HepG2 (cell line): ENCODE measurements around the gene PFKFB4. TPM values are rescaled to one million over a fixed set of nuclear protein-coding genes. Genes with fewer than 3 reads are reported as not detected.
A peak's percentile ranks its signal among the peaks of the same experiment; 100 is the strongest.

Source experiments
- CHD4 ChIP-seq: fragments of 200-600 bp; sonication (generic); IDR thresholded peaks from 2 replicates; pipeline ENCODE4 v1.7.0; 2017; ENCODE audit warnings: mild to moderate bottlenecking, low read length, borderline replicate concordance
- HDAC1 ChIP-seq: sonication (generic); formaldehyde crosslinking; IDR thresholded peaks from 2 replicates; pipeline ENCODE4 v1.5.1; 2020; ENCODE audit warnings: mild to moderate bottlenecking, missing genetic modification reagents
- IRF2 ChIP-seq: IDR thresholded peaks from 2 replicates; pipeline ENCODE4 v1.6.1; 2018; ENCODE audit warnings: missing genetic modification reagents, missing compliant biosample characterization
- JDP2 ChIP-seq: sonication (generic); formaldehyde crosslinking; IDR thresholded peaks from 2 replicates; pipeline ENCODE4 v1.8.1; 2022; ENCODE audit warnings: missing genetic modification reagents, borderline replicate concordance
- MTA3 ChIP-seq: sonication (generic); formaldehyde crosslinking; IDR thresholded peaks from 2 replicates; pipeline ENCODE4 v1.4.0; 2020; ENCODE audit warnings: missing genetic modification reagents
- MZF1 ChIP-seq: sonication (generic); formaldehyde crosslinking; IDR thresholded peaks from 2 replicates; pipeline ENCODE4 v1.8.1; 2023; ENCODE audit warnings: mild to moderate bottlenecking, missing genetic modification reagents, borderline replicate concordance
- NR2F2 ChIP-seq: IDR thresholded peaks from 2 replicates; pipeline ENCODE4 v1.6.1; 2012; ENCODE audit warnings: low read depth, inconsistent platforms, borderline replicate concordance
- PTBP1 ChIP-seq: fragments of 200-400 bp; formaldehyde crosslinking; IDR thresholded peaks from 2 replicates; pipeline ENCODE4 v1.6.1; 2018; ENCODE audit warnings: low read length, low read depth; ENCODE audit not compliant: poor library complexity, severe bottlenecking
- SOX6 ChIP-seq, 2 experiments: fragments of 450-650 bp in 1 of 2; sonication (generic) in 1 of 2; formaldehyde crosslinking in 1 of 2; IDR thresholded peaks; 2 replicates each; pipeline versions ENCODE4 v1.4.0 to v1.6.1; 2017 to 2020; ENCODE audit warnings: antibody characterized with exemption in 1 of 2, mild to moderate bottlenecking in 1 of 2, missing genetic modification reagents in 1 of 2
- STAT5B ChIP-seq: sonication (generic); formaldehyde crosslinking; IDR thresholded peaks from 2 replicates; pipeline ENCODE4 v1.4.0; 2020; ENCODE audit warnings: missing genetic modification reagents
- ZMYM3 ChIP-seq: sonication (generic); formaldehyde crosslinking; IDR thresholded peaks from 2 replicates; pipeline ENCODE4 v1.5.1; 2020; ENCODE audit warnings: mild to moderate bottlenecking, missing genetic modification reagents
- ZNF225 ChIP-seq: sonication (generic); formaldehyde crosslinking; IDR thresholded peaks from 2 replicates; pipeline ENCODE4 v1.4.0; 2020; ENCODE audit warnings: mild to moderate bottlenecking, missing genetic modification reagents
- ZNF230 ChIP-seq: sonication (generic); formaldehyde crosslinking; IDR thresholded peaks from 2 replicates; pipeline ENCODE4 v1.4.0; 2020; ENCODE audit warnings: mild to moderate bottlenecking, missing genetic modification reagents
- ZNF292 ChIP-seq: sonication (generic); formaldehyde crosslinking; IDR thresholded peaks from 2 replicates; pipeline ENCODE4 v1.8.1; 2022; ENCODE audit warnings: mild to moderate bottlenecking, low read depth, missing genetic modification reagents, borderline replicate concordance
- ZNF350 ChIP-seq: sonication (generic); formaldehyde crosslinking; IDR thresholded peaks from 2 replicates; pipeline ENCODE4 v1.4.0; 2020; ENCODE audit warnings: mild to moderate bottlenecking, low read depth, missing genetic modification reagents, borderline replicate concordance
- ZZZ3 ChIP-seq: sonication (generic); formaldehyde crosslinking; IDR thresholded peaks from 2 replicates; pipeline ENCODE4 v1.4.0; 2020; ENCODE audit warnings: missing genetic modification reagents, mild to moderate bottlenecking, borderline replicate concordance
- polyA plus RNA-seq, 8 experiments: library from polyadenylated mRNA; depleted of rRNA in 3 of 8; stranded (reverse) in 7 of 8; unstranded in 1 of 8; fragments of >200 nt; fragmentation: Illumina TruSeq in 4 of 8; extraction: Trizol in 4 of 8; gene quantifications; 2 replicates each; pipeline versions ENCODE4 v1.2.1 to v1.2.3, GENCODE V29; 2011 to 2016; ENCODE audit warnings: low read depth in 4 of 8, missing spikeins in 1 of 8, mixed read lengths in 1 of 8; ENCODE audit not compliant: insufficient read depth in 1 of 8
- total RNA-seq, 5 experiments: library from RNA; depleted of rRNA; stranded (reverse); fragments of >200 nt; fragmentation: Illumina TruSeq; extraction: Trizol; gene quantifications; 2 replicates each; pipeline ENCODE4 v1.2.3, GENCODE V29; 2016; ENCODE audit warnings: low read depth in 1 of 5
- TF ChIP-seq, protein P1 (sequence below): sonication (generic); formaldehyde crosslinking; IDR thresholded peaks from 2 replicates; pipeline ENCODE4 v1.4.0; 2020; ENCODE audit warnings: missing genetic modification reagents
- TF ChIP-seq, protein P2 (sequence below): sonication (generic); formaldehyde crosslinking; IDR thresholded peaks from 2 replicates; pipeline ENCODE4 v1.5.0; 2020; ENCODE audit warnings: missing genetic modification reagents
- TF ChIP-seq, protein P3 (sequence below): sonication (generic); formaldehyde crosslinking; IDR thresholded peaks from 2 replicates; pipeline ENCODE4 v1.8.1; 2022; ENCODE audit warnings: low read depth, mild to moderate bottlenecking, missing genetic modification reagents
- TF ChIP-seq, protein P4 (sequence below): sonication (generic); formaldehyde crosslinking; IDR thresholded peaks from 2 replicates; pipeline ENCODE4 v1.5.1; 2020; ENCODE audit warnings: missing genetic modification reagents, mild to moderate bottlenecking, borderline replicate concordance

Gene PFKFB4
- total and polyA plus RNA-seq, 2 of the 13 experiments (the other 11 are each of a cell fraction or from before 2014, with no cell fraction given): 7.1 to 103 TPM

DNA sequence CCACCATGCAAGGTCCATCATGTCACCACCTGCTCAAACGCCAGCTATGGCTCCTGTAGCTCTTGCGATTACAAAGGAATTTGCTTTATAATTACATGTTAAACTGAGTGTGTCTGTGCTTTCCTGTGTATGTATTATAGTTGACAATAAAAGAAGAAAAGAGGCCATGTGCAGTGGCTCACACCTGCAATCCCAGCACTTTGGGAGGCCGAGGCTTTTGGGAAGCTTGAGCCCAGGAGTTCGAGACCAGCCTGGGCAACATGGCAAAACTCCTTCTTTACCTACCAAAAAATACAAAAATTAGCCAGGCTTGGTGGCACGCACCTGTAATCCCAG is 83.0 kb downstream of the PFKFB4 start (continued):
- TF ChIP-seq, protein P1, sequence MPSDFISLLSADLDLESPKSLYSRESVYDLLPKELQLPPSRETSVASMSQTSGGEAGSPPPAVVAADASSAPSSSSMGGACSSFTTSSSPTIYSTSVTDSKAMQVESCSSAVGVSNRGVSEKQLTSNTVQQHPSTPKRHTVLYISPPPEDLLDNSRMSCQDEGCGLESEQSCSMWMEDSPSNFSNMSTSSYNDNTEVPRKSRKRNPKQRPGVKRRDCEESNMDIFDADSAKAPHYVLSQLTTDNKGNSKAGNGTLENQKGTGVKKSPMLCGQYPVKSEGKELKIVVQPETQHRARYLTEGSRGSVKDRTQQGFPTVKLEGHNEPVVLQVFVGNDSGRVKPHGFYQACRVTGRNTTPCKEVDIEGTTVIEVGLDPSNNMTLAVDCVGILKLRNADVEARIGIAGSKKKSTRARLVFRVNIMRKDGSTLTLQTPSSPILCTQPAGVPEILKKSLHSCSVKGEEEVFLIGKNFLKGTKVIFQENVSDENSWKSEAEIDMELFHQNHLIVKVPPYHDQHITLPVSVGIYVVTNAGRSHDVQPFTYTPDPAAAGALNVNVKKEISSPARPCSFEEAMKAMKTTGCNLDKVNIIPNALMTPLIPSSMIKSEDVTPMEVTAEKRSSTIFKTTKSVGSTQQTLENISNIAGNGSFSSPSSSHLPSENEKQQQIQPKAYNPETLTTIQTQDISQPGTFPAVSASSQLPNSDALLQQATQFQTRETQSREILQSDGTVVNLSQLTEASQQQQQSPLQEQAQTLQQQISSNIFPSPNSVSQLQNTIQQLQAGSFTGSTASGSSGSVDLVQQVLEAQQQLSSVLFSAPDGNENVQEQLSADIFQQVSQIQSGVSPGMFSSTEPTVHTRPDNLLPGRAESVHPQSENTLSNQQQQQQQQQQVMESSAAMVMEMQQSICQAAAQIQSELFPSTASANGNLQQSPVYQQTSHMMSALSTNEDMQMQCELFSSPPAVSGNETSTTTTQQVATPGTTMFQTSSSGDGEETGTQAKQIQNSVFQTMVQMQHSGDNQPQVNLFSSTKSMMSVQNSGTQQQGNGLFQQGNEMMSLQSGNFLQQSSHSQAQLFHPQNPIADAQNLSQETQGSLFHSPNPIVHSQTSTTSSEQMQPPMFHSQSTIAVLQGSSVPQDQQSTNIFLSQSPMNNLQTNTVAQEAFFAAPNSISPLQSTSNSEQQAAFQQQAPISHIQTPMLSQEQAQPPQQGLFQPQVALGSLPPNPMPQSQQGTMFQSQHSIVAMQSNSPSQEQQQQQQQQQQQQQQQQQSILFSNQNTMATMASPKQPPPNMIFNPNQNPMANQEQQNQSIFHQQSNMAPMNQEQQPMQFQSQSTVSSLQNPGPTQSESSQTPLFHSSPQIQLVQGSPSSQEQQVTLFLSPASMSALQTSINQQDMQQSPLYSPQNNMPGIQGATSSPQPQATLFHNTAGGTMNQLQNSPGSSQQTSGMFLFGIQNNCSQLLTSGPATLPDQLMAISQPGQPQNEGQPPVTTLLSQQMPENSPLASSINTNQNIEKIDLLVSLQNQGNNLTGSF (CRISPR knock-in tag): no peak
- TF ChIP-seq, protein P2, sequence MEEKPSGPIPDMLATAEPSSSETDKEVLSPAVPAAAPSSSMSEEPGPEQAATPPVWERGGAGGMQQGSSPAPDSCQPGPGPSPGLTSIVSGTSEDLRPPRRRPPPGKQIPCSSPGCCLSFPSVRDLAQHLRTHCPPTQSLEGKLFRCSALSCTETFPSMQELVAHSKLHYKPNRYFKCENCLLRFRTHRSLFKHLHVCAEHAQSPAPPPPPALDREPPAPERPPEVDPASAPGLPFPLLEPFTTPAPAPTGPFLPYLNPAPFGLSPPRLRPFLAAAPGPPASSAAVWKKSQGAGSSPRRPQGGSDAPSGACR (CRISPR knock-in tag): peak; percentile 4; the same call in 1 of the 2 replicates
- TF ChIP-seq ZMYM3: peak; percentile 84; the same call in 1 of the 2 replicates
- no peak for TF ChIP-seq MZF1
- TF ChIP-seq IRF2 (CRISPR knock-in tag): no peak; the same call in 1 of the 2 replicates
- peak; percentile 70; the same call in 1 of the 2 replicates for TF ChIP-seq CHD4
- TF ChIP-seq, protein P3, sequence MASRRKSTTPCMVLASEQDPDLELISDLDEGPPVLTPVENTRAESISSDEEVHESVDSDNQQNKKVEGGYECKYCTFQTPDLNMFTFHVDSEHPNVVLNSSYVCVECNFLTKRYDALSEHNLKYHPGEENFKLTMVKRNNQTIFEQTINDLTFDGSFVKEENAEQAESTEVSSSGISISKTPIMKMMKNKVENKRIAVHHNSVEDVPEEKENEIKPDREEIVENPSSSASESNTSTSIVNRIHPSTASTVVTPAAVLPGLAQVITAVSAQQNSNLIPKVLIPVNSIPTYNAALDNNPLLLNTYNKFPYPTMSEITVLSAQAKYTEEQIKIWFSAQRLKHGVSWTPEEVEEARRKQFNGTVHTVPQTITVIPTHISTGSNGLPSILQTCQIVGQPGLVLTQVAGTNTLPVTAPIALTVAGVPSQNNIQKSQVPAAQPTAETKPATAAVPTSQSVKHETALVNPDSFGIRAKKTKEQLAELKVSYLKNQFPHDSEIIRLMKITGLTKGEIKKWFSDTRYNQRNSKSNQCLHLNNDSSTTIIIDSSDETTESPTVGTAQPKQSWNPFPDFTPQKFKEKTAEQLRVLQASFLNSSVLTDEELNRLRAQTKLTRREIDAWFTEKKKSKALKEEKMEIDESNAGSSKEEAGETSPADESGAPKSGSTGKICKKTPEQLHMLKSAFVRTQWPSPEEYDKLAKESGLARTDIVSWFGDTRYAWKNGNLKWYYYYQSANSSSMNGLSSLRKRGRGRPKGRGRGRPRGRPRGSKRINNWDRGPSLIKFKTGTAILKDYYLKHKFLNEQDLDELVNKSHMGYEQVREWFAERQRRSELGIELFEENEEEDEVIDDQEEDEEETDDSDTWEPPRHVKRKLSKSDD (CRISPR knock-in tag): 0 out of 2 replicates have a peak, but pooled peaks have one; percentile 12
- peak; percentile 1 for TF ChIP-seq PTBP1
- no peak for TF ChIP-seq ZNF350 (CRISPR knock-in tag)
- TF ChIP-seq HDAC1: no peak
- TF ChIP-seq MTA3 (CRISPR knock-in tag): no peak
- TF ChIP-seq ZNF292 (CRISPR knock-in tag): no peak
- TF ChIP-seq ZNF230 (CRISPR knock-in tag): 0 out of 2 replicates have a peak, but pooled peaks have one; percentile 14
- TF ChIP-seq ZNF225 (CRISPR knock-in tag): no peak
- TF ChIP-seq SOX6 (IDR thresholded peaks at IDR 0.05): no peak
- TF ChIP-seq SOX6 (CRISPR knock-in tag; IDR thresholded peaks at IDR 0.05): 0 out of 2 replicates have a peak, but pooled peaks have one; percentile 12
- TF ChIP-seq JDP2: no peak
- no peak for TF ChIP-seq ZZZ3 (CRISPR knock-in tag)
- TF ChIP-seq STAT5B (CRISPR knock-in tag): no peak
- no peak for TF ChIP-seq NR2F2
- TF ChIP-seq, protein P4, sequence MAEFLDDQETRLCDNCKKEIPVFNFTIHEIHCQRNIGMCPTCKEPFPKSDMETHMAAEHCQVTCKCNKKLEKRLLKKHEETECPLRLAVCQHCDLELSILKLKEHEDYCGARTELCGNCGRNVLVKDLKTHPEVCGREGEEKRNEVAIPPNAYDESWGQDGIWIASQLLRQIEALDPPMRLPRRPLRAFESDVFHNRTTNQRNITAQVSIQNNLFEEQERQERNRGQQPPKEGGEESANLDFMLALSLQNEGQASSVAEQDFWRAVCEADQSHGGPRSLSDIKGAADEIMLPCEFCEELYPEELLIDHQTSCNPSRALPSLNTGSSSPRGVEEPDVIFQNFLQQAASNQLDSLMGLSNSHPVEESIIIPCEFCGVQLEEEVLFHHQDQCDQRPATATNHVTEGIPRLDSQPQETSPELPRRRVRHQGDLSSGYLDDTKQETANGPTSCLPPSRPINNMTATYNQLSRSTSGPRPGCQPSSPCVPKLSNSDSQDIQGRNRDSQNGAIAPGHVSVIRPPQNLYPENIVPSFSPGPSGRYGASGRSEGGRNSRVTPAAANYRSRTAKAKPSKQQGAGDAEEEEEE (CRISPR knock-in tag): 0 out of 2 replicates have a peak, but pooled peaks have one; percentile 14
